IPS-20b (cell line): Measurements from ENCODE around the gene TSPAN15.

Source experiments
- H3K27ac ChIP-seq: one replicate; pipeline ENCODE4 v1.5.1; 2013; ENCODE audit warnings: low read length
- H3K27me3 ChIP-seq: 2 replicates; pipeline ENCODE4 v1.6.1; 2013; ENCODE audit warnings: mild to moderate bottlenecking, low read length, inconsistent platforms; ENCODE audit not compliant: insufficient read depth
- H3K36me3 ChIP-seq: 2 replicates; pipeline ENCODE4 v1.6.1; 2013; ENCODE audit warnings: low read depth, mild to moderate bottlenecking, inconsistent platforms, low read length, moderate library complexity; ENCODE audit not compliant: insufficient read depth
- H3K4me1 ChIP-seq: 2 replicates; pipeline ENCODE4 v1.6.1; 2013; ENCODE audit warnings: mild to moderate bottlenecking, control low read depth, inconsistent platforms, low read length, moderate library complexity; ENCODE audit not compliant: insufficient read depth
- H3K4me3 ChIP-seq: 2 replicates; pipeline ENCODE4 v1.5.1; 2013; ENCODE audit warnings: mild to moderate bottlenecking, low read length, inconsistent platforms
- H3K9ac ChIP-seq: 2 replicates; pipeline ENCODE4 v1.6.1; 2013; ENCODE audit warnings: low read depth, mild to moderate bottlenecking, inconsistent platforms, low read length, moderate library complexity
- H3K9me3 ChIP-seq: 2 replicates; pipeline ENCODE4 v1.6.1; 2013; ENCODE audit warnings: mild to moderate bottlenecking, low read depth, low read length, inconsistent platforms; ENCODE audit not compliant: insufficient read depth

Gene TSPAN15

DNA sequence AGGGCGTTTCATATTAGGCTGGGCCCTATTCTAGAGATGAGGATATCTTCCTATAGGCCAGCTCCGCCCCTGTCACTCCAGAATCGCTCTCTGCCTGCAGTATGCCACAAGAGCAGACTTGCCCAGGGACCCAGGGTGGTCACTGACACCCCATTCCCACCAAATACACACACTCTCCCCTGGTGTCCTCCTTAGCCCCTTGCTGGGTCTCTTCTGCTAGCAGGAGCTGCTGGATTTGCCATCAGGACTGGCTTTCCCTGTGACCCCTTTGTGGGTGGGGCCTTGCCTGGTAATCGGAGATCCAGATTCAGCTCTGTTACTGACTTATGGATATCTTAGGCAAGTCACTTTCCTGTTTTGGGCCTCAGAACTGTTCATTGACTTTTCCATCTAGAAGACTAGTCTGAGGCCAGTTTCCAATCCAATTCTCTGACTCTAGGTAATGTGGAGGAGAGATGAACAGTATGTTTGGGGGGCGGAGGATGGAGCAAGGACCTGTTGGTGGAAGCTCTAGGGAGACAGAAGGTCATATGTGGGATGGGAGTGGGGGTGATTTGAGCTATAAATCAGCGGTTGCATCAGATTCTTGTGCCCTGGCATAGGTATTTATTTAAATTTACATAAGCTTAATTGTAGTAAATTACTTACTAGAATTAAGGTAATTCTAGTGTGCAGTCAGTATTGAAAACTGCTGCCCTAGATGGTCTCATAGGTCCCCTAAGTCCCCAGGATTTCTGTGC lies 1.6 kb downstream of the TSPAN15 start:
- Histone ChIP-seq H3K27ac (no peak overlapping the region), H3K4me1 (no peaks in the 10 kb centered on the region), H3K36me3 (no peaks in the 10 kb centered on the region), H3K27me3 (peaks cover 44% of the 10 kb centered on the region), H3K9ac (no peak overlapping the region), H3K4me3 (0 out of 2 replicates have a peak overlapping the region, but pooled peaks have one; percentile 88), H3K9me3 (no peaks in the 10 kb centered on the region)

DNA sequence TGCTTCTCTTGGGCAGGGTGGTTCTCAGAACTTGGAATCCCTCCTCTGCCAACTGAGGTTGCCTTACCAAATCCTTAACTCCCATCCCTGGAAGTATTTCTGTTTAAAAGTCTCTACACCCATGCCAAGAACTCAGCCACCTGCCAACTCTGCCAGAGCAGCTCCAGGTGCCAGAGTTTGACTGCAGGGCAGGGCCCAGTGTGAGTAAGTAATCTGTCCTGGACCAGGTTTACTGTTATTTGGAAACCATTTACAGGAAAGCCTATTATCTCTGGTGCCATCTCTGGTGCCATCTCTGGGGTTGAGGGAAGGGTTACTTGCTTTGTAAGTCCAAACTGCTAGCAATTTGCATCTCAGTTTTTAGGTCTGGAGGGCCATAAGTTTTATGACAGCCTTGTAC lies 2.5 kb downstream of the TSPAN15 start:
- Histone ChIP-seq H3K4me3 (no peak overlapping the region), H3K9me3 (no peaks in the 10 kb centered on the region), H3K36me3 (no peaks in the 10 kb centered on the region), H3K4me1 (no peaks in the 10 kb centered on the region), H3K27me3 (peaks cover 37% of the 10 kb centered on the region), H3K9ac (no peak overlapping the region), H3K27ac (no peak overlapping the region)

DNA sequence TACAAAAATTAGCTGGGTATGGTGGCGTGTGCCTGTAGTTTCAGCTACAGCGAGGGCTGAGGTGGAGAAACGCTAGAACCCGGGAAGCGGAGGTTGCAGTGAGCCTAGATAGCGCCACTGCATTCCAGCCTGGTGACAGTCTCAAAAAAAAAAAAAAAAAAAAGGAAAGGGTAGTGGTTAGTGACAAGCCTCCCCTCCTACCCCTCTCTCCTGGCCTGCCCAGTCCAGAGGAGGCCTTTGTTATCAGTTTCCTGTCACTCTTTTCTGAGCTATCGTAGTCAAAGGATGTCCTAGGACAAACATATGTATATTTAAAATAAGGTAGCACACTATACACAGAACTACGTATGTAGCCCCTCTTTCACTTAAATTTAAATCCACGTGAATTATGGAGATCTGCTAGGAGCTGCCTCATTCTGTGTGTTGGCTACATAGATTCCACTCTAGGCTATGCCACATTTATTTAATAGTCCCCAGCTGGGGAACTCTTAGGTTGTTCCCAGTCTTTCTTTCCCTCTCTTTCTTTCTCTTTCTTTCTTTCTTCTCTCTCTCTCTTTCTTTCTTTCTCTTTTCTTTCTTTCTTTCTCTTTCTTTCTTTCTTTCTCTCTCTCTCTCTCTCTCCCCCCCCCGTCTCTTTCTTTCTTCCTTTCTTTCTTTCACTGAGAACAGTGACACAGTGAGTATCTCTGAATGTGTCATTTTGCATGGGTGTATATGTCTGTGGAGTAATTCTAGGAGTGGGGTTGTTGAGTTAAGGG lies 3.9 kb downstream of the TSPAN15 start:
- H3K9me3 ChIP-seq: no peaks in the 10 kb centered on the region
- no peaks in the 10 kb centered on the region for H3K4me1 ChIP-seq
- H3K36me3 ChIP-seq: no peaks in the 10 kb centered on the region
- no peak overlapping the region for H3K9ac ChIP-seq
- no peak overlapping the region for H3K4me3 ChIP-seq
- peaks cover 33% of the 10 kb centered on the region for H3K27me3 ChIP-seq
- no peak overlapping the region for H3K27ac ChIP-seq

DNA sequence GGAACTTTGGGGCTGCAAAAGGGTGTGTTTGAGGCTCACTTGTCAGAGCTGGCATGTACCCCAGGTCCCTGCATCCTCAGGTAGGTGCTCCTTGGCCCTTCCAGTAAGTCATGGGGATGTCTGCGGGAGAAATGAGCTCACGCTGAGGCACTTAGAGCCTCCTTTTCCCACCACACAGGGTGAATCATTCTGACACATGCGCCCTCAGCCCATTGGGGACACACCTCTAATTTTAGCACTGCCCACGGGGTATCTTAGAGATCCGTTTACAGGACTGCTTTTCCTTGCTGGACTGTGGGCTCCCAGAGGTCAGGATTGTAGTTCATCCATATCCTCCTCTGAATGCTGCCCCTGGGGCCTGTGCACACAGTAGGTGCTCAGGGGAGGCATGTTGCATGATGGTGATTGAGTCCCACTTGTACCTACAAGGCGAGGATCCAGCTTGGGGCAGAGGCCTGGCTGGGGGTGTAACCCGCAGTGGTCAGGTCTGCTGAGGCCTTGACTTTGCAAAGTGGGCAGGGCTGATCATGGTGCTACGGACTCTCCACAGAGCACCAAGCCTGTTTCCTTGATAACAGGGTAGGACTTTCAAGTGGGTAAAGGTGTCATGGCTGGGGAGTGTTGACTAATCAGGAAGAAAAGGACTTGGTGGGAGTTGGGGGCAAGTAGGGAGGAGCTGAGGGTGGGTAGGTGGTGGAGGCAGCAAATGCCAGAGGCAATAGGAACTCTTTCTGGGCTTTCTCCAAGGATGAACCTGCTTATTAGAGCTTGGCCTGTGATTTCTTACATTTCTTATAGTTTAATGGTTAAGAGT lies 5.8 kb downstream of the TSPAN15 start:
- no peaks in the 10 kb centered on the region for H3K4me1 ChIP-seq
- H3K36me3 ChIP-seq: no peaks in the 10 kb centered on the region
- peaks cover 20% of the 10 kb centered on the region for H3K27me3 ChIP-seq
- H3K9me3 ChIP-seq: no peaks in the 10 kb centered on the region
- H3K27ac ChIP-seq: no peak overlapping the region
- H3K4me3 ChIP-seq: no peak overlapping the region
- no peak overlapping the region for H3K9ac ChIP-seq

DNA sequence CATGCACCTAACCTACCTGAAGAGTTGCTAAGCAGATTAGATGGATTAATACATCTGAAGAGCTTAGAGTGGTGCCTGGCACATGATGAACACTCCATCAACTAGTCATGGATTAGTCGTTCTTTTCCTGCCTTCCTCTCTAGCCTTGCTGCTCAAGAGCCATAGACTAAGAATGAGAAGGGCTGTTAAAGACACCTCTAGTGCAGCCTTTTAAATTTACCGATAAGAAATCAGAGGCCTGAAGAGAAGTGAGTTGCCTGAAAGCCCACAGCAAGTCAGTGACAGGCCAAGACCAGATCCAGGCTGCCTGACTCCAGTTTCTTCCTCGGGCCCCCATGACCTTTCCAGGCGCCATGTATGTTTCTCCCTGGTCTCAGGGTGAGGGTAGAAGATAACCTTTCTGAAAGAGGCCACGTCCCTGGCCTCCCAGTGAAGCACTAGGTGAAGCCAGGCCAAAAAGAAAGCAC lies 6.5 kb downstream of the TSPAN15 start:
- Histone ChIP-seq H3K9ac (no peak overlapping the region), H3K36me3 (no peaks in the 10 kb centered on the region), H3K27ac (no peak overlapping the region), H3K27me3 (peaks cover 13% of the 10 kb centered on the region), H3K4me1 (no peaks in the 10 kb centered on the region), H3K4me3 (no peak overlapping the region), H3K9me3 (no peaks in the 10 kb centered on the region)

DNA sequence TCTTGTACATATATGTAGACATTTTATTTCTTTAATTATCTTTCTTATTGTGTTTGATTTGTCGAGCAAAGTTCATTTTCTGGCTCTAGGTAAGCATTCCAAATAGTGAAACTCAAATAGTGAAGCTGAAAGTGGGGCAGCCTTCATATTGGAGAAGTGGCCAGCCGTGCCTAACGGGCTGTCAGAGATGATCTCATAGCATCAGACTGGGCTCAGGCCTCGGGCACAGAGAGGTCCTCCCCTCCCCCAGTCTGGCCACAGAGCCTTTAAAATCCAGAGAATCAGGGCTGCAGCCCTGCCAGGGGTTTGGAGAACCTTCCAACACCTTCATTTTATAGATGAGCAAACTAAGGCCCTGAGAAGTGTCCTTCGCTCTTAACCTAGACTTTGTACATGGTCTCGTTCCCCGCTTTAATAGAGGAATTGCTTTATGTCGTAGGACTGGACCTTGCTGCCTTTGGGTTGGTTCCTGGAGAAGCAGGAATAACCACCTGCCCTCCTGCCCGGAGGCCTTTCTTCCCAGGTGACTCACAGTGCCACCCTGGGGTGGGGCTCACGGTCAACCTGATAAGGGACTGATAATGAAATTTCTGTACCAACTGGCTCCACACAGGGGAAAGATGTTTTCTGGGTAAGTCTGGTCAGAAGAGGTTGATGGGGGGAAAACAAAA lies 7.3 kb downstream of the TSPAN15 start:
- Histone ChIP-seq H3K36me3 (no peaks in the 10 kb centered on the region), H3K4me1 (no peaks in the 10 kb centered on the region), H3K27ac (no peak overlapping the region), H3K9me3 (no peaks in the 10 kb centered on the region), H3K9ac (no peak overlapping the region), H3K27me3 (peaks cover 5% of the 10 kb centered on the region), H3K4me3 (no peak overlapping the region)

DNA sequence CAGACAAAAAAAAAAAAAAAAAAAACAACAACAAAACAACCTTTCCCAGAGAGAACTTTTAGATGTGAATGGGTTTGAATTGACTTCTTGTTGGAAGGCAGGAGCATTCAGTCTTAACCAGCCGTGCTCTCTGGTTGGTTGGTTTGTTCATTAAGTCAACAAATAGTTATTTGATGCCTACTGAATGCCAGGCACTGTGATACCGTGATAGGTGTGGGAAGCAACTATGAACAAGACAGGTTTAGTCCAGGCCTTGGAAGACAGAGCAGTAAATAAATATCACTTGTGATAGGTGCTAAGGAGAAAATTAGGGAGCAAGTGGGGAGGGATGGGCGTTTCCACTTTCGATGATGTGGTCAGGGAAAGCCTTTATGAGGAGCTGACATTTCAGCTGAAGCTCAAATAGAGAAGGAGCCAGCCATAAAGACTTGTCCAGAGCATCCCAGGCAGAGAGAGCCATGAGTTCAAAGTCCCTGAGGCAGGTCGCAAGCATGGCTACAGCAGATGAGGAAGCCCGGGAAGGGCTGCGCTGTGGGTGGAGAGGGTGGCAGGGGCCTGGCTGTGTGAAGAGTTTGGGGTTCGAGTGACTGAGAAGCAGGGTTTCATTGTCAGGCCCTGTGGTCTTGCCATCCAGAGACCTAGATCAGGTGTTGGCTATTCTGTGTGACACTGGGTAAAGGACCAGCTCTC lies 8.0 kb downstream of the TSPAN15 start:
- Histone ChIP-seq H3K9me3 (no peaks in the 10 kb centered on the region), H3K36me3 (no peaks in the 10 kb centered on the region), H3K27me3 (no peaks in the 10 kb centered on the region; the same call in 1 of the 2 replicates), H3K9ac (no peak overlapping the region), H3K27ac (no peak overlapping the region), H3K4me1 (no peaks in the 10 kb centered on the region), H3K4me3 (no peak overlapping the region)

DNA sequence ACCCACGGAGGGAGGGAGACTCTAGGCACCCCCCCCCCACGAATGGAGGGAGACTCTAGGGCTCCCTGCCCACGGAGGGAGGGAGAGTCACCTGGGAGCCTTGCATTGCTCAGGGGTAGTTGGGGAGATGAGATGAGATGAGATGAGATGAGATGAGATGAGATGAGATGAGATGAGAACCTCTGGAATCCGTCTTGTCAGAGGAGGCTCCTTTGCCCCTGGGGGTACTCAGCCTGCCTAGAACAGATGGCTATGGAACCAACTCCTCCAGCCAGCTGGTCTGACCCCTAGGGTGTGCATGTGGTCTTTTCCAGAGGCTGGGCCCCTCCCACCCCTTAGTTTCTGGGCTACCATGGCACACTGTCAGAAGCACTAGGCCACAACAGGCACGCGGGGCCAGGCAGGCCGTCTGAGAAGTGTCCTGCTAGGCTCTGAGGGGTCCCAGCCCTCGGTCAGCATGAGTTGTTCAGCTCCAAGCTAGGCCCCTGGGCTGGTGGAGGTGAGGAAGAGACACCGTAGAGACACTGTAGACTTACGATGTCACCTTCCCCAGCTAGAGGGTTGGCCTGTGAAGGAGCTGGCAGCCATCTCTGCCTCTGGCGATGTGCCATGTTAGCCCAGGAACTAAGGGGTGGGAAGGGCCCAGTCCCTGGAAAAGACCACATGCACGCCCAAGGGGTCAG lies 8.8 kb downstream of the TSPAN15 start:
- Histone ChIP-seq H3K27me3 (no peaks in the 10 kb centered on the region; the same call in 1 of the 2 replicates), H3K27ac (no peak overlapping the region), H3K4me1 (no peaks in the 10 kb centered on the region), H3K36me3 (no peaks in the 10 kb centered on the region), H3K9me3 (no peaks in the 10 kb centered on the region), H3K9ac (no peak overlapping the region), H3K4me3 (no peak overlapping the region)

DNA sequence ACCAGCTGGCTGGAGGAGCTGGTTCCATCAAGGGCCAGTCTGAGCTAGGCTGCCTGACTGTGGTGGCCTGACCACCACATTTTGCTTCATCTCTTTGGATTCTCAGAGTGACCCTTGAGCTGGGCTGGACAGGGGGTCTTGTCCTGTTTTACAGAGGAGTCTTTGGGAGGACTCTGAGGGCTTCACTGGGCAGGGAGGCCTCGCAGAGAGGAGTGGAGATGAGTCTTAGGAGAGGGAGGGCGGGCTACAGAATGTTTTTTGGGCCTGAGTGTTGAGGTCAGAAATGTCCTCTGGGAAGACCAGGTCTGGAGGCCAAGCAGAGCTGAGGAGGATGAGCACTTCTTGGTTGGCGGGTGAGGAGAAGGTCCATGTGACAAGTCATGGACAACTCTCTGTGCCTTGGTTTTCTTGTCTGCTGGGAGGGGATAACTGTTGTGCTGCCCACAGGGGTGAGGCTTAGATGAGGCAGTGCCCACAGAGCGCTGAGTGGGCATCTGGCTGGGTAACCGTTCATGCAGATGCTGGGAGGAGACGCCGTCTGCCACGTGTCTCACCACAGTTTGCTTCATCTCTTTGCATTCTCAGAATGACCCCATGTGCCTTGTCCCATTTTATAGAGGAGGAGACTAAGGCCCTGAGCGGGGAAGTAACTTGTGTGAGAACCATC lies 9.4 kb downstream of the TSPAN15 start:
- Histone ChIP-seq H3K36me3 (no peaks in the 10 kb centered on the region), H3K9ac (no peak overlapping the region), H3K4me1 (no peaks in the 10 kb centered on the region), H3K4me3 (no peak overlapping the region), H3K27me3 (no peaks in the 10 kb centered on the region; the same call in 1 of the 2 replicates), H3K27ac (no peak overlapping the region), H3K9me3 (no peaks in the 10 kb centered on the region)
